K562 (cell line): ENCODE results near the gene KLK3. TPM values are rescaled to one million over a fixed set of nuclear protein-coding genes. Genes with fewer than 3 reads are reported as not detected.

Source experiments
- E4F1 ChIP-seq: fragments of 250-450 bp; sonication (Bioruptor Pico); IDR thresholded peaks from 2 replicates; pipeline ENCODE4 v1.5.0; 2021; ENCODE audit warnings: mild to moderate bottlenecking, borderline replicate concordance
- GABPA ChIP-seq: fragments of 200-800 bp; sonication (Bioruptor generic); conservative IDR thresholded peaks from 2 replicates; pipeline ENCODE4 v1.6.1; 2016; ENCODE audit warnings: low read depth, missing genetic modification characterization, missing compliant biosample characterization
- HSF4 ChIP-seq: fragments of 250-450 bp; sonication (Bioruptor Pico); IDR thresholded peaks from 2 replicates; pipeline ENCODE4 v2.1.2; 2022; ENCODE audit warnings: mild to moderate bottlenecking, moderate library complexity, borderline replicate concordance
- NR2C1 ChIP-seq, 2 experiments: fragments of 450-650 bp; IDR thresholded peaks; 2 replicates each; pipeline ENCODE4 v1.6.1; 2017; ENCODE audit warnings: mild to moderate bottlenecking in 2 of 2, antibody characterized with exemption in 1 of 2, inconsistent platforms in 1 of 2, missing compliant biosample characterization in 1 of 2, missing genetic modification characterization in 1 of 2
- PHB ChIP-seq: fragments of 250-450 bp; sonication (Bioruptor Pico); IDR thresholded peaks from 2 replicates; pipeline ENCODE4 v1.5.0; 2021
- RB1 ChIP-seq: fragments of 450-650 bp; IDR thresholded peaks from 2 replicates; pipeline ENCODE4 v1.6.1; 2017; ENCODE audit warnings: low read depth, mild to moderate bottlenecking
- SAP30 ChIP-seq: fragments of 200-600 bp; sonication (generic); IDR thresholded peaks from 2 replicates; pipeline ENCODE4 v1.6.1; 2012; ENCODE audit warnings: borderline replicate concordance, low read depth, mild to moderate bottlenecking, moderate library complexity, low read length, control low read depth, inconsistent platforms; ENCODE audit not compliant: insufficient read depth, poor library complexity, severe bottlenecking
- SIN3B ChIP-seq: fragments of 450-650 bp; IDR thresholded peaks from 2 replicates; pipeline ENCODE4 v1.6.1; 2017; ENCODE audit warnings: low read depth, mild to moderate bottlenecking, moderate library complexity
- SREBF2 ChIP-seq: sonication (generic); formaldehyde crosslinking; IDR thresholded peaks from 2 replicates; pipeline ENCODE4 v1.4.0; 2020; ENCODE audit warnings: mild to moderate bottlenecking, missing genetic modification reagents
- SRSF1 ChIP-seq: fragments of 200-400 bp; formaldehyde crosslinking; IDR thresholded peaks from 2 replicates; pipeline ENCODE4 v1.6.1; 2017; ENCODE audit warnings: mild to moderate bottlenecking, low read depth, low read length, moderate library complexity
- TRIM28 ChIP-seq: fragments of 450-650 bp; IDR thresholded peaks from 2 replicates; pipeline ENCODE4 v1.6.1; 2017
- ZNF212 ChIP-seq: fragments of 450-650 bp; formaldehyde crosslinking; IDR thresholded peaks from 2 replicates; pipeline ENCODE4 v1.4.0; 2020; ENCODE audit warnings: mild to moderate bottlenecking
- polyA plus RNA-seq, 8 experiments: library from polyadenylated mRNA; depleted of rRNA in 4 of 8; stranded (reverse) in 5 of 8; unstranded in 3 of 8; fragments of >200 nt; fragmentation: Nextera tagmentation in 2 of 8; fragmentation: Illumina TruSeq in 1 of 8; extraction: Ambion mirVana in 2 of 8; extraction: Trizol in 1 of 8; gene quantifications; 2 replicates each; pipeline versions ENCODE4 v1.2.1 to v1.2.3, GENCODE V29; 2011 to 2014; ENCODE audit warnings: inconsistent platforms in 1 of 8, missing spikeins in 1 of 8
- total RNA-seq, 7 experiments: library from RNA; depleted of rRNA in 6 of 7; stranded (reverse); fragments of >200 nt in 6 of 7; fragmentation: Illumina TruSeq in 2 of 7; extraction: Trizol in 2 of 7; gene quantifications; 2 replicates each; pipeline versions ENCODE4 v1.2.1 to v1.2.3, GENCODE V29; 2011 to 2021; ENCODE audit warnings: low replicate concordance in 1 of 7
- TF ChIP-seq, protein P1 (sequence below): fragments of 450-650 bp; IDR thresholded peaks from 2 replicates; pipeline ENCODE4 v1.6.1; 2017; ENCODE audit warnings: mild to moderate bottlenecking, moderate library complexity
- TF ChIP-seq, protein P2 (sequence below): fragments of 250-450 bp; sonication (Bioruptor Pico); IDR thresholded peaks from 2 replicates; pipeline ENCODE4 v1.4.0; 2020
- TF ChIP-seq, protein P3 (sequence below): fragments of 250-450 bp; sonication (Bioruptor Pico); IDR thresholded peaks from 2 replicates; pipeline ENCODE4 v1.4.0; 2020; ENCODE audit warnings: mild to moderate bottlenecking, moderate library complexity, borderline replicate concordance

The KLK3 gene
- total and polyA plus RNA-seq, 9 of the 15 experiments (the other 6 are each of a cell fraction or from before 2014, with no cell fraction given) = not detected

- TF ChIP-seq, protein P1, sequence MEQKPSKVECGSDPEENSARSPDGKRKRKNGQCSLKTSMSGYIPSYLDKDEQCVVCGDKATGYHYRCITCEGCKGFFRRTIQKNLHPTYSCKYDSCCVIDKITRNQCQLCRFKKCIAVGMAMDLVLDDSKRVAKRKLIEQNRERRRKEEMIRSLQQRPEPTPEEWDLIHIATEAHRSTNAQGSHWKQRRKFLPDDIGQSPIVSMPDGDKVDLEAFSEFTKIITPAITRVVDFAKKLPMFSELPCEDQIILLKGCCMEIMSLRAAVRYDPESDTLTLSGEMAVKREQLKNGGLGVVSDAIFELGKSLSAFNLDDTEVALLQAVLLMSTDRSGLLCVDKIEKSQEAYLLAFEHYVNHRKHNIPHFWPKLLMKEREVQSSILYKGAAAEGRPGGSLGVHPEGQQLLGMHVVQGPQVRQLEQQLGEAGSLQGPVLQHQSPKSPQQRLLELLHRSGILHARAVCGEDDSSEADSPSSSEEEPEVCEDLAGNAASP = no peak
- TF ChIP-seq NR2C1 (IDR thresholded peaks at IDR 0.05) (no peak), NR2C1 (tag; IDR thresholded peaks at IDR 0.05) (no peak), HSF4 (CRISPR knock-in tag) (no peak), SAP30 (no peak), SIN3B (no peak), RB1 (no peak), ZNF212 (CRISPR knock-in tag) (no peak), PHB (CRISPR knock-in tag) (no peak), SREBF2 (no peak), TRIM28 (no peak), GABPA (no peak), E4F1 (CRISPR knock-in tag) (no peak), SRSF1 (no peak)
- TF ChIP-seq, protein P2, sequence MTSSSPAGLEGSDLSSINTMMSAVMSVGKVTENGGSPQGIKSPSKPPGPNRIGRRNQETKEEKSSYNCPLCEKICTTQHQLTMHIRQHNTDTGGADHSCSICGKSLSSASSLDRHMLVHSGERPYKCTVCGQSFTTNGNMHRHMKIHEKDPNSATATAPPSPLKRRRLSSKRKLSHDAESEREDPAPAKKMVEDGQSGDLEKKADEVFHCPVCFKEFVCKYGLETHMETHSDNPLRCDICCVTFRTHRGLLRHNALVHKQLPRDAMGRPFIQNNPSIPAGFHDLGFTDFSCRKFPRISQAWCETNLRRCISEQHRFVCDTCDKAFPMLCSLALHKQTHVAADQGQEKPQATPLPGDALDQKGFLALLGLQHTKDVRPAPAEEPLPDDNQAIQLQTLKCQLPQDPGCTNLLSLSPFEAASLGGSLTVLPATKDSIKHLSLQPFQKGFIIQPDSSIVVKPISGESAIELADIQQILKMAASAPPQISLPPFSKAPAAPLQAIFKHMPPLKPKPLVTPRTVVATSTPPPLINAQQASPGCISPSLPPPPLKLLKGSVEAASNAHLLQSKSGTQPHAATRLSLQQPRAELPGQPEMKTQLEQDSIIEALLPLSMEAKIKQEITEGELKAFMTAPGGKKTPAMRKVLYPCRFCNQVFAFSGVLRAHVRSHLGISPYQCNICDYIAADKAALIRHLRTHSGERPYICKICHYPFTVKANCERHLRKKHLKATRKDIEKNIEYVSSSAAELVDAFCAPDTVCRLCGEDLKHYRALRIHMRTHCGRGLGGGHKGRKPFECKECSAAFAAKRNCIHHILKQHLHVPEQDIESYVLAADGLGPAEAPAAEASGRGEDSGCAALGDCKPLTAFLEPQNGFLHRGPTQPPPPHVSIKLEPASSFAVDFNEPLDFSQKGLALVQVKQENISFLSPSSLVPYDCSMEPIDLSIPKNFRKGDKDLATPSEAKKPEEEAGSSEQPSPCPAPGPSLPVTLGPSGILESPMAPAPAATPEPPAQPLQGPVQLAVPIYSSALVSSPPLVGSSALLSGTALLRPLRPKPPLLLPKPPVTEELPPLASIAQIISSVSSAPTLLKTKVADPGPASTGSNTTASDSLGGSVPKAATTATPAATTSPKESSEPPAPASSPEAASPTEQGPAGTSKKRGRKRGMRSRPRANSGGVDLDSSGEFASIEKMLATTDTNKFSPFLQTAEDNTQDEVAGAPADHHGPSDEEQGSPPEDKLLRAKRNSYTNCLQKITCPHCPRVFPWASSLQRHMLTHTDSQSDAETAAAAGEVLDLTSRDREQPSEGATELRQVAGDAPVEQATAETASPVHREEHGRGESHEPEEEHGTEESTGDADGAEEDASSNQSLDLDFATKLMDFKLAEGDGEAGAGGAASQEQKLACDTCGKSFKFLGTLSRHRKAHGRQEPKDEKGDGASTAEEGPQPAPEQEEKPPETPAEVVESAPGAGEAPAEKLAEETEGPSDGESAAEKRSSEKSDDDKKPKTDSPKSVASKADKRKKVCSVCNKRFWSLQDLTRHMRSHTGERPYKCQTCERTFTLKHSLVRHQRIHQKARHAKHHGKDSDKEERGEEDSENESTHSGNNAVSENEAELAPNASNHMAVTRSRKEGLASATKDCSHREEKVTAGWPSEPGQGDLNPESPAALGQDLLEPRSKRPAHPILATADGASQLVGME (CRISPR knock-in tag) = no peak
- TF ChIP-seq, protein P3, sequence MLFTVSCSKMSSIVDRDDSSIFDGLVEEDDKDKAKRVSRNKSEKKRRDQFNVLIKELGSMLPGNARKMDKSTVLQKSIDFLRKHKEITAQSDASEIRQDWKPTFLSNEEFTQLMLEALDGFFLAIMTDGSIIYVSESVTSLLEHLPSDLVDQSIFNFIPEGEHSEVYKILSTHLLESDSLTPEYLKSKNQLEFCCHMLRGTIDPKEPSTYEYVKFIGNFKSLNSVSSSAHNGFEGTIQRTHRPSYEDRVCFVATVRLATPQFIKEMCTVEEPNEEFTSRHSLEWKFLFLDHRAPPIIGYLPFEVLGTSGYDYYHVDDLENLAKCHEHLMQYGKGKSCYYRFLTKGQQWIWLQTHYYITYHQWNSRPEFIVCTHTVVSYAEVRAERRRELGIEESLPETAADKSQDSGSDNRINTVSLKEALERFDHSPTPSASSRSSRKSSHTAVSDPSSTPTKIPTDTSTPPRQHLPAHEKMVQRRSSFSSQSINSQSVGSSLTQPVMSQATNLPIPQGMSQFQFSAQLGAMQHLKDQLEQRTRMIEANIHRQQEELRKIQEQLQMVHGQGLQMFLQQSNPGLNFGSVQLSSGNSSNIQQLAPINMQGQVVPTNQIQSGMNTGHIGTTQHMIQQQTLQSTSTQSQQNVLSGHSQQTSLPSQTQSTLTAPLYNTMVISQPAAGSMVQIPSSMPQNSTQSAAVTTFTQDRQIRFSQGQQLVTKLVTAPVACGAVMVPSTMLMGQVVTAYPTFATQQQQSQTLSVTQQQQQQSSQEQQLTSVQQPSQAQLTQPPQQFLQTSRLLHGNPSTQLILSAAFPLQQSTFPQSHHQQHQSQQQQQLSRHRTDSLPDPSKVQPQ (CRISPR knock-in tag) = no peak
Observed at GRCh38 chr19:50823389-50824042, 31.2 kb upstream of the KLK3 start, which contains the start of gene KLK1 (continued).
